AG04449 (cell line): Measurements from ENCODE around the gene UBLCP1.

Source experiments
- CTCF ChIA-PET: fragments of 350-600 bp; formaldehyde crosslinking; extraction: SDS; loops from one replicate; lab custom pipeline; 2021; ENCODE audit warnings: antibody characterized with exemption; lab: Yijun Ruan, JAX
- POLR2A ChIA-PET: fragments of 400-600, 350-600 bp; formaldehyde crosslinking; extraction: SDS; loops from one replicate; lab custom pipeline; 2020; ENCODE audit warnings: antibody characterized with exemption, inconsistent platforms; lab: Yijun Ruan, JAX
- DNase-seq: peaks from one replicate; pipeline ENCODE4 v3.0.0-alpha.2; 2010; ENCODE audit warnings: low read depth, low spot score
- H3K4me3 ChIP-seq: 2 replicates; pipeline ENCODE4 v1.5.1; 2011; ENCODE audit warnings: low read depth, mild to moderate bottlenecking, control low read depth, low read length
- TF ChIP-seq, protein P1 (sequence below): IDR thresholded peaks from one replicate; pipeline ENCODE4 v1.5.1; 2011; ENCODE audit warnings: mild to moderate bottlenecking, moderate library complexity, low read length, control low read depth, inconsistent platforms; ENCODE audit not compliant: insufficient read depth; ENCODE audit errors: missing control alignments

Gene UBLCP1

DNA sequence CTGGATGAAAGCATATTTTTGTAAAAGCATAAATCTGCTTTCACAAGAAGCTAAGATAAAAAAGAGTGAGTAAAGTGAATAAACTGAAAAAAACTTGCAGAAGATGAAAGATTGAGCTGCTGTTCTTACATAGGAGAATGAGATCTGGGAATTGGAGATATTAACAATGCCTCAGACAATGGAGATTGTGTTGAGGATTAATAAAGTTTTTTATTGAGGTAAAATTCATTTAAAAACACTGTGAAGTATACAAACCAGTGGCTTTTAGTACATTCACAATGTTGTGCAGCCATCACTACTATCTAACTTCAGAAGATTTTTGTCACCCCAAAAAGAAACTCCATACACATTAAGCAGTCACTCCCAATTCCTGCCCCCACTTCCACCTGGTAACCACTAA lies 19.7 kb upstream of the UBLCP1 start:
- DNase-seq: no peak
- TF ChIP-seq, protein P1, sequence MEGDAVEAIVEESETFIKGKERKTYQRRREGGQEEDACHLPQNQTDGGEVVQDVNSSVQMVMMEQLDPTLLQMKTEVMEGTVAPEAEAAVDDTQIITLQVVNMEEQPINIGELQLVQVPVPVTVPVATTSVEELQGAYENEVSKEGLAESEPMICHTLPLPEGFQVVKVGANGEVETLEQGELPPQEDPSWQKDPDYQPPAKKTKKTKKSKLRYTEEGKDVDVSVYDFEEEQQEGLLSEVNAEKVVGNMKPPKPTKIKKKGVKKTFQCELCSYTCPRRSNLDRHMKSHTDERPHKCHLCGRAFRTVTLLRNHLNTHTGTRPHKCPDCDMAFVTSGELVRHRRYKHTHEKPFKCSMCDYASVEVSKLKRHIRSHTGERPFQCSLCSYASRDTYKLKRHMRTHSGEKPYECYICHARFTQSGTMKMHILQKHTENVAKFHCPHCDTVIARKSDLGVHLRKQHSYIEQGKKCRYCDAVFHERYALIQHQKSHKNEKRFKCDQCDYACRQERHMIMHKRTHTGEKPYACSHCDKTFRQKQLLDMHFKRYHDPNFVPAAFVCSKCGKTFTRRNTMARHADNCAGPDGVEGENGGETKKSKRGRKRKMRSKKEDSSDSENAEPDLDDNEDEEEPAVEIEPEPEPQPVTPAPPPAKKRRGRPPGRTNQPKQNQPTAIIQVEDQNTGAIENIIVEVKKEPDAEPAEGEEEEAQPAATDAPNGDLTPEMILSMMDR: no peak
- H3K4me3 ChIP-seq: no peak overlapping the region
- CTCF ChIA-PET: interaction anchor here (1.5 to 1.7 kb wide), 2 partner anchors 73 to 86 kb away, joined by 5 to 6 read pairs; no protein-coding TSS in a partner anchor
- POLR2A ChIA-PET: no interaction called here

- ChIA-PET CTCF (interaction anchor here (1.5 to 1.6 kb wide), 2 partner anchors 72 to 88 kb away, joined by 5 to 7 read pairs; no protein-coding TSS in a partner anchor), POLR2A (no interaction called here)
- DNase-seq: no peak
- H3K4me3 ChIP-seq: no peak overlapping the region
- TF ChIP-seq, protein P1: no peak
Measured at GRCh38 chr5:159244163-159244562, 18.9 kb upstream of the UBLCP1 start.

- CTCF ChIA-PET: interaction anchor here (1.6 kb wide), 1 partner anchor 88 kb away, joined by 7 read pairs; no protein-coding TSS in a partner anchor
- POLR2A ChIA-PET: no interaction called here
- TF ChIP-seq, protein P1: no peak
- no peak overlapping the region for H3K4me3 ChIP-seq
- no peak for DNase-seq
Measured at GRCh38 chr5:159244890-159245289, 18.2 kb upstream of the UBLCP1 start.

DNA sequence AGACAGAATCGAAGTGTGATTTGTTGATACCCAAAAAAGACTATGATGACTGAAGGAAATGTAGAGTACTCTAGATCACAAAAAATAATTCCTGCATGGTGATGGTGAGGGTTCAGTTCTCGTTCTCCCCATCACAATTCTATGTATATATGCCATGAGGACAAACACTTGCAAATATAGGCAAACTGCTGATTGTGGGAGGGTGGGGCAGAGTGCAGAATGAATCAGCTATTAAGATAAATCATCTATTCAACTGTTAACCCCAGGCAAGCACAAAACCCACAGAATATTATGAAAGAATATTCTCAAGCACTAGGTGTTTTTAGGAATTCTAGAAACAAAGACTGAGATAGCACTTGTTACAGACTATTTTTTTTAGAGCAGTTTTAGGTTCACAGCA lies 13.9 kb upstream of the UBLCP1 start:
- CTCF ChIA-PET: no interaction called here
- POLR2A ChIA-PET: no interaction called here
- DNase-seq: no peak
- TF ChIP-seq, protein P1: no peak
- no peak overlapping the region for H3K4me3 ChIP-seq

- ChIA-PET POLR2A (no interaction called here), CTCF (interaction anchor here (0.9 to 2.1 kb wide), 3 partner anchors 10 to 95 kb away, joined by 3 to 5 read pairs (median 5); partner anchors contain the start of gene UBLCP1)
- H3K4me3 ChIP-seq: no peak overlapping the region
- TF ChIP-seq, protein P1: no peak
- DNase-seq: no peak
Measured at GRCh38 chr5:159252195-159252594, 10.9 kb upstream of the UBLCP1 start.

DNA sequence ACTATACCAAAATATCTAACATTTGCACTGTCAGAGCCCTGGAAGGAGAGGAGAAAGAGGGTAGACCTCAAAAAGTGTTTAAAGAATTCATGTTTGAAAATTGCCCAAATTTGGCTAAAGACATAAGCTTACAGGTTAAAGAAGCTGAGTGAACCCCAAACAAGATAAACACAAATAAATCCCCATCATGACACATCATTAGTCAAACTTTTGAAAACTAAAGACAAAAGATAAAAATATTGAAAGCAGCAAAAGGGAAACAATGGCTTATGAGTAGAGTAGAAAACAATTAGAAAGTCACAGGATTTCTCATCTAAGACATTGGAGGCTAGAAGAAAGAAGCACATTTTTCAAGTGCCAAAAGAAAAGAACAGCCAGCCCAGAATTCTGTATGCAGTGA lies 6.1 kb upstream of the UBLCP1 start:
- ChIA-PET POLR2A (no interaction called here), CTCF (interaction anchor here (0.6 kb wide), 1 partner anchor 101 kb away, joined by 3 read pairs; no protein-coding TSS in a partner anchor)
- no peak overlapping the region for H3K4me3 ChIP-seq
- TF ChIP-seq, protein P1: no peak
- no peak for DNase-seq
